Panc1 (cell line): ENCODE results near the gene ELOB.

Source experiments
- POLR2AphosphoS5 ChIP-seq: IDR thresholded peaks from 2 replicates; pipeline ENCODE4 v1.6.1; 2012; ENCODE audit warnings: mild to moderate bottlenecking, low read depth, low read length, moderate library complexity
- SIN3A ChIP-seq: IDR thresholded peaks from 2 replicates; pipeline ENCODE4 v1.6.1; 2012; ENCODE audit warnings: low read depth, mild to moderate bottlenecking, low read length, moderate library complexity, borderline replicate concordance; ENCODE audit not compliant: insufficient read depth
- TCF7L2 ChIP-seq: IDR thresholded peaks from 2 replicates; pipeline ENCODE4 v1.6.1; 2011; ENCODE audit warnings: mild to moderate bottlenecking, low read depth, low read length, inconsistent platforms
- TF ChIP-seq, protein P1 (sequence below): fragments of 450-650 bp; IDR thresholded peaks from 2 replicates; pipeline ENCODE4 v1.5.1; 2017; ENCODE audit warnings: mild to moderate bottlenecking
- TF ChIP-seq, protein P2 (sequence below), 2 experiments: IDR thresholded peaks; 2 replicates each; pipeline ENCODE4 v1.6.1; 2011 to 2012; ENCODE audit warnings: low read depth in 2 of 2, control low read depth in 1 of 2, low read length in 1 of 2, mild to moderate bottlenecking in 1 of 2, moderate library complexity in 1 of 2; ENCODE audit not compliant: insufficient read depth in 1 of 2

DNA sequence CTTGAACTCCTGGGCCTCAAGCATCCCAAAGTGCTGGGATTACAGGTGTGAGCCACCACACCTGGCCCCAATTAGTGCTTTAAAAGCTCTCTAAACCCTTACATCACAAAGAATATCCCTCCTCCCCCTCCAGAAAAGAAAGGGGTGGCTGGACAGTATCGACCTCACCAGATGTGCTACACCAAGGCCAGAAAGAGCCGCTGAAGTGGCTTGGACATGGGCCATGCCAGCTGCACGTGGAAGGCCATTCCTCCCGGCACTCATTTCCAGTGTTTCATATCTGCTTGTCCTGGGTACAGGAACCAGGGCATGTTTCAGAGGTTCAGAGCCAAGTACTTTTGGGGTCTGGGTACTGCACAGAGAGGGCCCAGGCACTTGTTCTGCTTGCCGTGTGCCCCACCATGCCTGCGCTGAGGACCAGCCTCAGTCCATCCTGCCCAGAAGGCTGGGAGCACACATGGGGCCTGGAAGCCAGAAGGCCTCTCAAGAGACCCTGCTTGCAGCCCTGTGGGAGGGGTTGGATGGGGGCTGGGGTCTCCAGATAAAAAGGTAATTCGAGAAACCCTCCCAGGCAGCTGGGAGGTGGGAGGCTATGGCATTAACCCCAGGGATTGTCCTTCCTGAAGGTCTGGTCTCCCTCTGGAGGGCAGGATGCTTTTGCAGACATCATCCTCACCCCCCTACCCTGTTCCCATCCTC is 28.2 kb downstream of the ELOB start:
- no peak for TF ChIP-seq POLR2AphosphoS5
- no peak for TF ChIP-seq SIN3A
- TF ChIP-seq, protein P1, sequence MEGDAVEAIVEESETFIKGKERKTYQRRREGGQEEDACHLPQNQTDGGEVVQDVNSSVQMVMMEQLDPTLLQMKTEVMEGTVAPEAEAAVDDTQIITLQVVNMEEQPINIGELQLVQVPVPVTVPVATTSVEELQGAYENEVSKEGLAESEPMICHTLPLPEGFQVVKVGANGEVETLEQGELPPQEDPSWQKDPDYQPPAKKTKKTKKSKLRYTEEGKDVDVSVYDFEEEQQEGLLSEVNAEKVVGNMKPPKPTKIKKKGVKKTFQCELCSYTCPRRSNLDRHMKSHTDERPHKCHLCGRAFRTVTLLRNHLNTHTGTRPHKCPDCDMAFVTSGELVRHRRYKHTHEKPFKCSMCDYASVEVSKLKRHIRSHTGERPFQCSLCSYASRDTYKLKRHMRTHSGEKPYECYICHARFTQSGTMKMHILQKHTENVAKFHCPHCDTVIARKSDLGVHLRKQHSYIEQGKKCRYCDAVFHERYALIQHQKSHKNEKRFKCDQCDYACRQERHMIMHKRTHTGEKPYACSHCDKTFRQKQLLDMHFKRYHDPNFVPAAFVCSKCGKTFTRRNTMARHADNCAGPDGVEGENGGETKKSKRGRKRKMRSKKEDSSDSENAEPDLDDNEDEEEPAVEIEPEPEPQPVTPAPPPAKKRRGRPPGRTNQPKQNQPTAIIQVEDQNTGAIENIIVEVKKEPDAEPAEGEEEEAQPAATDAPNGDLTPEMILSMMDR = no peak
- no peak for TF ChIP-seq TCF7L2
- TF ChIP-seq, protein P2, sequence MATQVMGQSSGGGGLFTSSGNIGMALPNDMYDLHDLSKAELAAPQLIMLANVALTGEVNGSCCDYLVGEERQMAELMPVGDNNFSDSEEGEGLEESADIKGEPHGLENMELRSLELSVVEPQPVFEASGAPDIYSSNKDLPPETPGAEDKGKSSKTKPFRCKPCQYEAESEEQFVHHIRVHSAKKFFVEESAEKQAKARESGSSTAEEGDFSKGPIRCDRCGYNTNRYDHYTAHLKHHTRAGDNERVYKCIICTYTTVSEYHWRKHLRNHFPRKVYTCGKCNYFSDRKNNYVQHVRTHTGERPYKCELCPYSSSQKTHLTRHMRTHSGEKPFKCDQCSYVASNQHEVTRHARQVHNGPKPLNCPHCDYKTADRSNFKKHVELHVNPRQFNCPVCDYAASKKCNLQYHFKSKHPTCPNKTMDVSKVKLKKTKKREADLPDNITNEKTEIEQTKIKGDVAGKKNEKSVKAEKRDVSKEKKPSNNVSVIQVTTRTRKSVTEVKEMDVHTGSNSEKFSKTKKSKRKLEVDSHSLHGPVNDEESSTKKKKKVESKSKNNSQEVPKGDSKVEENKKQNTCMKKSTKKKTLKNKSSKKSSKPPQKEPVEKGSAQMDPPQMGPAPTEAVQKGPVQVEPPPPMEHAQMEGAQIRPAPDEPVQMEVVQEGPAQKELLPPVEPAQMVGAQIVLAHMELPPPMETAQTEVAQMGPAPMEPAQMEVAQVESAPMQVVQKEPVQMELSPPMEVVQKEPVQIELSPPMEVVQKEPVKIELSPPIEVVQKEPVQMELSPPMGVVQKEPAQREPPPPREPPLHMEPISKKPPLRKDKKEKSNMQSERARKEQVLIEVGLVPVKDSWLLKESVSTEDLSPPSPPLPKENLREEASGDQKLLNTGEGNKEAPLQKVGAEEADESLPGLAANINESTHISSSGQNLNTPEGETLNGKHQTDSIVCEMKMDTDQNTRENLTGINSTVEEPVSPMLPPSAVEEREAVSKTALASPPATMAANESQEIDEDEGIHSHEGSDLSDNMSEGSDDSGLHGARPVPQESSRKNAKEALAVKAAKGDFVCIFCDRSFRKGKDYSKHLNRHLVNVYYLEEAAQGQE (IDR thresholded peaks at IDR 0.05; ENCODE audit: insufficient read depth in 1 of 2, low read depth in 2 of 2, low read length in 1 of 2) = no peak
